BLaER1 (cell line): ENCODE measurements around the gene FBLN1.
A peak's percentile ranks its signal among the peaks of the same experiment; 100 is the strongest.

ENCODE experiments used
- H3K27ac ChIP-seq: shearing (Covaris generic); formaldehyde crosslinking; 2 replicates; pipeline ENCODE4 v1.8.1; 2022
- H3K27me3 ChIP-seq: shearing (Covaris generic); formaldehyde crosslinking; 2 replicates; pipeline ENCODE4 v1.8.1; 2022
- H3K36me3 ChIP-seq: shearing (Covaris generic); formaldehyde crosslinking; 2 replicates; pipeline ENCODE4 v1.8.1; 2022
- H3K4me1 ChIP-seq: shearing (Covaris generic); formaldehyde crosslinking; 2 replicates; pipeline ENCODE4 v1.8.1; 2022
- H3K4me2 ChIP-seq: shearing (Covaris generic); formaldehyde crosslinking; 2 replicates; pipeline ENCODE4 v1.8.1; 2022
- H3K4me3 ChIP-seq: shearing (Covaris generic); formaldehyde crosslinking; 2 replicates; pipeline ENCODE4 v1.8.1; 2022
- H3K9ac ChIP-seq: shearing (Covaris generic); formaldehyde crosslinking; 2 replicates; pipeline ENCODE4 v1.8.1; 2022
- H3K9me3 ChIP-seq: shearing (Covaris generic); formaldehyde crosslinking; 2 replicates; pipeline ENCODE4 v1.8.1; 2022
- H4K20me1 ChIP-seq: shearing (Covaris generic); formaldehyde crosslinking; 2 replicates; pipeline ENCODE4 v1.8.1; 2022
- Cebpa-rat ChIP-seq: shearing (Covaris generic); IDR thresholded peaks from 2 replicates; pipeline ENCODE4 v1.8.1; 2022

FBLN1 gene

GRCh38 chr22:45499746-45500145 lies 2.9 kb upstream of the FBLN1 start:
- Histone ChIP-seq H3K36me3 (no peaks in the 10 kb centered on the region), H3K27me3 (no peaks in the 10 kb centered on the region), H3K4me2 (peak overlapping the region; percentile 62), H3K4me1 (peaks cover 33% of the 10 kb centered on the region), H3K9me3 (0 out of 2 replicates have a peak, but pooled peaks cover under 1% of the 10 kb centered on the region), H3K27ac (no peak overlapping the region), H3K9ac (no peak overlapping the region), H4K20me1 (no peaks in the 10 kb centered on the region), H3K4me3 (no peak overlapping the region)
- no peak for TF ChIP-seq Cebpa-rat

- Histone ChIP-seq H3K36me3 (0 out of 2 replicates have a peak, but pooled peaks cover 10% of the 10 kb centered on the region), H3K9ac (peak overlapping the region; percentile 85), H3K9me3 (no peaks in the 10 kb centered on the region), H3K27ac (peak overlapping the region; percentile 93), H3K4me2 (peak overlapping the region; percentile 99), H3K27me3 (no peaks in the 10 kb centered on the region), H3K4me3 (peak overlapping the region; percentile 83), H4K20me1 (no peaks in the 10 kb centered on the region), H3K4me1 (peaks cover 68% of the 10 kb centered on the region)
- TF ChIP-seq Cebpa-rat = no peak
Observed at GRCh38 chr22:45503050-45503815, 550 bp downstream of the FBLN1 start.

GRCh38 chr22:45503816-45504372 lies 1.2 kb downstream of the FBLN1 start:
- TF ChIP-seq Cebpa-rat = no peak
- H3K4me3 ChIP-seq = peak overlapping the region; percentile 83
- H3K27me3 ChIP-seq = no peaks in the 10 kb centered on the region
- H3K9ac ChIP-seq = peak overlapping the region; percentile 85
- H3K4me2 ChIP-seq = peak overlapping the region; percentile 99
- H3K36me3 ChIP-seq = 0 out of 2 replicates have a peak, but pooled peaks cover 10% of the 10 kb centered on the region
- no peaks in the 10 kb centered on the region for H3K9me3 ChIP-seq
- H3K4me1 ChIP-seq = peaks cover 73% of the 10 kb centered on the region
- H4K20me1 ChIP-seq = peaks cover 6% of the 10 kb centered on the region
- peak overlapping the region; percentile 93 for H3K27ac ChIP-seq

GRCh38 chr22:45504373-45505341 lies 2.0 kb downstream of the FBLN1 start:
- peak overlapping the region; percentile 88 for H3K9ac ChIP-seq
- no peaks in the 10 kb centered on the region for H3K9me3 ChIP-seq
- H3K4me3 ChIP-seq = peak overlapping the region; percentile 83
- peak overlapping the region; percentile 93 for H3K27ac ChIP-seq
- H3K4me1 ChIP-seq = peaks cover 73% of the 10 kb centered on the region
- no peaks in the 10 kb centered on the region for H3K27me3 ChIP-seq
- 0 out of 2 replicates have a peak, but pooled peaks cover 10% of the 10 kb centered on the region for H3K36me3 ChIP-seq
- no peak for TF ChIP-seq Cebpa-rat
- H4K20me1 ChIP-seq = peaks cover 13% of the 10 kb centered on the region
- H3K4me2 ChIP-seq = peak overlapping the region; percentile 99

GRCh38 chr22:45505991-45506747 lies 3.5 kb downstream of the FBLN1 start:
- peaks cover 26% of the 10 kb centered on the region for H4K20me1 ChIP-seq
- H3K36me3 ChIP-seq = 0 out of 2 replicates have a peak, but pooled peaks cover 18% of the 10 kb centered on the region
- peak overlapping the region; percentile 83; the same call in 1 of the 2 replicates for H3K4me3 ChIP-seq
- TF ChIP-seq Cebpa-rat = no peak
- no peaks in the 10 kb centered on the region for H3K9me3 ChIP-seq
- H3K4me1 ChIP-seq = peaks cover 81% of the 10 kb centered on the region
- peak overlapping the region; percentile 88; the same call in 1 of the 2 replicates for H3K9ac ChIP-seq
- H3K4me2 ChIP-seq = peak overlapping the region; percentile 99
- no peaks in the 10 kb centered on the region for H3K27me3 ChIP-seq
- peak overlapping the region; percentile 93 for H3K27ac ChIP-seq

GRCh38 chr22:45506816-45507360 lies 4.2 kb downstream of the FBLN1 start:
- no peak overlapping the region for H3K4me3 ChIP-seq
- peak overlapping the region; percentile 99 for H3K4me2 ChIP-seq
- H3K4me1 ChIP-seq = peaks cover 88% of the 10 kb centered on the region
- peak overlapping the region; percentile 93 for H3K27ac ChIP-seq
- no peaks in the 10 kb centered on the region for H3K27me3 ChIP-seq
- no peaks in the 10 kb centered on the region for H3K9me3 ChIP-seq
- H4K20me1 ChIP-seq = peaks cover 31% of the 10 kb centered on the region
- H3K9ac ChIP-seq = 0 out of 2 replicates have a peak overlapping the region, but pooled peaks have one; percentile 88
- peaks cover 18% of the 10 kb centered on the region; the same call in 1 of the 2 replicates for H3K36me3 ChIP-seq
- no peak for TF ChIP-seq Cebpa-rat

GRCh38 chr22:45507798-45508197 lies 5.1 kb downstream of the FBLN1 start:
- no peak for TF ChIP-seq Cebpa-rat
- H3K27me3 ChIP-seq = no peaks in the 10 kb centered on the region
- no peaks in the 10 kb centered on the region for H3K9me3 ChIP-seq
- H3K27ac ChIP-seq = no peak overlapping the region
- H3K4me3 ChIP-seq = no peak overlapping the region
- peaks cover 93% of the 10 kb centered on the region for H3K4me1 ChIP-seq
- H3K4me2 ChIP-seq = no peak overlapping the region
- H3K36me3 ChIP-seq = peaks cover 18% of the 10 kb centered on the region; the same call in 1 of the 2 replicates
- H3K9ac ChIP-seq = no peak overlapping the region
- H4K20me1 ChIP-seq = peaks cover 40% of the 10 kb centered on the region

GRCh38 chr22:45508814-45509213 lies 6.1 kb downstream of the FBLN1 start:
- Histone ChIP-seq H3K9me3 (no peaks in the 10 kb centered on the region), H3K27me3 (no peaks in the 10 kb centered on the region), H3K4me2 (peak overlapping the region; percentile 49), H4K20me1 (peaks cover 47% of the 10 kb centered on the region), H3K27ac (no peak overlapping the region; the same call in 1 of the 2 replicates), H3K4me1 (peaks cover 93% of the 10 kb centered on the region), H3K4me3 (no peak overlapping the region), H3K9ac (no peak overlapping the region), H3K36me3 (peaks cover 18% of the 10 kb centered on the region; the same call in 1 of the 2 replicates)
- no peak for TF ChIP-seq Cebpa-rat
